Liver (tissue), 9 donors: Measurements from ENCODE around the gene TK1. TPM values are rescaled to one million over a fixed set of nuclear protein-coding genes. Genes with fewer than 3 reads are reported as not detected.
"Not testable (repeated sequence)": the region's sequence is repeated elsewhere in the genome, so short reads cannot be mapped to it uniquely, and the experiment has no call there.

Experiments used
- DNase-seq: peaks from one replicate; pipeline ENCODE4 v3.0.0-alpha.2; 2017; ENCODE audit warnings: low spot score
- H3K27ac ChIP-seq, 2 donors: one replicate each; pipeline ENCODE4 v1.7.0; 2013; ENCODE audit warnings: inconsistent platforms in 2 of 2, low read length in 2 of 2, control low read depth in 1 of 2, low read depth in 1 of 2, mild to moderate bottlenecking in 1 of 2
- H3K27me3 ChIP-seq, 4 donors: one replicate each; pipeline versions ENCODE4 v1.6.1 to v1.7.0; 2013; ENCODE audit warnings: low read length in 3 of 4, inconsistent platforms in 1 of 4, mild to moderate bottlenecking in 1 of 4, moderate library complexity in 1 of 4; ENCODE audit not compliant: control insufficient read depth in 4 of 4, insufficient read depth in 4 of 4
- H3K36me3 ChIP-seq, 4 donors: one replicate each; pipeline versions ENCODE4 v1.6.1 to v1.7.0; 2013; ENCODE audit warnings: low read length in 3 of 4, mild to moderate bottlenecking in 3 of 4, low read depth in 1 of 4, moderate library complexity in 1 of 4; ENCODE audit not compliant: control insufficient read depth in 4 of 4, insufficient read depth in 3 of 4
- H3K4me1 ChIP-seq, 4 donors: one replicate each; pipeline versions ENCODE4 v1.6.1 to v1.7.0; 2013; ENCODE audit warnings: low read length in 3 of 4, mild to moderate bottlenecking in 3 of 4, moderate library complexity in 1 of 4; ENCODE audit not compliant: control insufficient read depth in 4 of 4, insufficient read depth in 4 of 4
- H3K4me3 ChIP-seq, 3 donors: one replicate each; pipeline versions ENCODE4 v1.6.1 to v1.7.0; 2013; ENCODE audit warnings: low read length in 3 of 3, control low read depth in 1 of 3, low read depth in 1 of 3, mild to moderate bottlenecking in 1 of 3
- H3K9ac ChIP-seq, 2 donors: one replicate each; pipeline ENCODE4 v1.7.0; 2013; ENCODE audit warnings: low read length in 2 of 2, mild to moderate bottlenecking in 2 of 2, moderate library complexity in 2 of 2, control low read depth in 1 of 2, low read depth in 1 of 2
- H3K9me3 ChIP-seq, 4 donors: one replicate each; pipeline versions ENCODE4 v1.6.1 to v1.7.0; 2013; ENCODE audit warnings: low read length in 3 of 4; ENCODE audit not compliant: control insufficient read depth in 4 of 4
- JUND ChIP-seq, 2 donors: IDR thresholded peaks; 2 replicates each; pipeline ENCODE4 v1.6.1; 2016; ENCODE audit warnings: antibody characterized with exemption in 2 of 2
- NR2F2 ChIP-seq: IDR thresholded peaks from 2 replicates; pipeline ENCODE4 v1.6.1; 2016; ENCODE audit warnings: antibody characterized with exemption
- RAD21 ChIP-seq, 2 donors: IDR thresholded peaks; 2 replicates each; pipeline ENCODE4 v1.6.1; 2016; ENCODE audit warnings: antibody characterized with exemption in 2 of 2, mild to moderate bottlenecking in 2 of 2
- REST ChIP-seq: IDR thresholded peaks from 2 replicates; pipeline ENCODE4 v1.6.1; 2016; ENCODE audit warnings: antibody characterized with exemption, mild to moderate bottlenecking
- YY1 ChIP-seq: IDR thresholded peaks from 2 replicates; pipeline ENCODE4 v1.6.1; 2016; ENCODE audit warnings: antibody characterized with exemption, mild to moderate bottlenecking
- WGBS: extraction: QIAGEN DNeasy Blood & Tissue Kit; methylation state at CpG from one replicate; pipeline ENCODE4 v1.1.7; 2013; 5-methylcytosine and 5-hydroxymethylcytosine counted together
- polyA plus RNA-seq, 2 donors: library from polyadenylated mRNA; stranded (reverse) in 1 of 2; unstranded in 1 of 2; fragments of 200-250 nt in 1 of 2; fragments of >200 nt in 1 of 2; fragmentation: Nextera tagmentation in 1 of 2; extraction: Ambion mirVana in 1 of 2; gene quantifications; one replicate each; pipeline versions ENCODE4 v1.2.1 to v1.2.3, GENCODE V29; 2013 to 2015
- total RNA-seq, 2 donors: library from RNA; depleted of rRNA; stranded (reverse); fragments of >200 nt; gene quantifications; one replicate each; pipeline ENCODE4 v1.2.3, GENCODE V29; 2014
- TF ChIP-seq, protein P1 (sequence below): IDR thresholded peaks from 2 replicates; pipeline ENCODE4 v1.6.1; 2016; ENCODE audit warnings: antibody characterized with exemption
- TF ChIP-seq, protein P2 (sequence below): IDR thresholded peaks from 2 replicates; pipeline ENCODE4 v1.6.1; 2016; ENCODE audit warnings: antibody characterized with exemption
- donor health status: healthy.
- donor health status: healthy.
- donor health status: healthy.
- donor health status: healthy.
- donor health status: healthy.

TK1 gene
- total and polyA plus RNA-seq, 4 donors: 0.84 to 97.6 (median 10.1) TPM

DNA sequence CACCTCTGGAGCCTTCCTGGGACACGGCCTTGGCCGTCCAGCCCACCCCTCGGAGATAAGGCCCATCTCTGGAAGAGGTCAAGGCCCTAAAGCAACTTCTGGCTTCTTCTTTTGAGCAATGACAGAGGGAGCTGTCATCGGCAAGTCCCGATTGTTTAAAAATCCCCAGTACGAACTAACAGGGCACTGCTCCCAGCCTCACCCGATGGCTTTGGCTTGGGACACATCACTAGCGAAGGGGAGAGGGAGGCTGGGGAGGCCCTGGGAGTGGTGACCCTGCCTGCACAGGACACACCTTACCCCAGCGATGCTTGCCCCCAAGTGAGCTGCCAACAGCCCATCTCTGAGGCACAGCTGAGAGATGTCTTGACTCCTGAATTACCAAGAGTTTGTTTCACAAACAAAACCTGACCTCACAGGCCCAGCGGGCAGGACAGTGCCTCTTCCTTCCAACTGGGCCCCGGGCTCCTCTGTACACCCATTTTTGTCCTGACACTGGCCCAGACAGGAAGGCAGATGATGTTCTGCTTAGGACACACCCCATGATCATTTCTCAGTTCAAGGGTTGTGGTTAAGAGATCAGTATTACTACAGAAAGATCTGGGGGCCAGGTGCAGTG, 13.6 kb downstream of the TK1 start (continued):
- TF ChIP-seq RAD21 (IDR thresholded peaks at IDR 0.05) (no peak), NR2F2 (peak; percentile 90), YY1 (no peak), JUND (IDR thresholded peaks at IDR 0.05) (no peak)

DNA sequence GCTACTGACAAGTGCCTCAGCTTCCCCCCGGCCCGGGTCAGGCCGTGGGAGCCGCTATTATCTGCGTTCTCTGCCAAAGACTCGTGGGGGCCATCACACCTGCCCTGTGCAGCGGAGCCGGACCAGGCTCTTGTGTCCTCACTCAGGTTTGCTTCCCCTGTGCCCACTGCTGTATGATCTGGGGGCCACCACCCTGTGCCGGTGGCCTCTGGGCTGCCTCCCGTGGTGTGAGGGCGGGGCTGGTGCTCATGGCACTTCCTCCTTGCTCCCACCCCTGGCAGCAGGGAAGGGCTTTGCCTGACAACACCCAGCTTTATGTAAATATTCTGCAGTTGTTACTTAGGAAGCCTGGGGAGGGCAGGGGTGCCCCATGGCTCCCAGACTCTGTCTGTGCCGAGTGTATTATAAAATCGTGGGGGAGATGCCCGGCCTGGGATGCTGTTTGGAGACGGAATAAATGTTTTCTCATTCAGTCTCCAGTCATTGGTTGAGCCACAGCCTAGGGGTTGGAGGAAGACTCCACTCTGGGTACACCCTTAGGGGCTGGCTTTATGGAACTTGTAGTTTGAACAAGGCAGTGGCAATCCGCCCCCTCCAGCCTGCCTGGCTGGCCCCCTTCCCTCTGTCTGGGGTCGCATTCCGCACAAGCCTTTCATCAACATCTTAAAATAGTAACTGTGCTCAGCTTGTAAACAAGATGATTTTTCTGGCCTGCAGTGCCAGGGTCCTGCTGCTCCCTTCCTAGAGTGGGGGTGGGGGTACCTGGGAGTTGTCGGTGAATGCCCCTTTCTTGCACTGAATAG, 14.4 kb downstream of the TK1 start:
- no peak for DNase-seq
- Histone ChIP-seq H3K4me1 (peaks cover 27 to 58% (median 44%) of the 10 kb centered on the region in 4 donors), H3K9ac (no peak overlapping the region), H3K4me3 (no peak overlapping the region), H3K36me3 (peaks cover 0 to 21% (median 4%) of the 10 kb centered on the region in 4 donors), H3K27ac (peak overlapping the region; percentile 69 to 76), H3K27me3 (no peaks in the 10 kb centered on the region), H3K9me3 (no peaks in the 10 kb centered on the region)
- TF ChIP-seq NR2F2 (no peak), REST (no peak), YY1 (no peak)
- TF ChIP-seq, protein P1, sequence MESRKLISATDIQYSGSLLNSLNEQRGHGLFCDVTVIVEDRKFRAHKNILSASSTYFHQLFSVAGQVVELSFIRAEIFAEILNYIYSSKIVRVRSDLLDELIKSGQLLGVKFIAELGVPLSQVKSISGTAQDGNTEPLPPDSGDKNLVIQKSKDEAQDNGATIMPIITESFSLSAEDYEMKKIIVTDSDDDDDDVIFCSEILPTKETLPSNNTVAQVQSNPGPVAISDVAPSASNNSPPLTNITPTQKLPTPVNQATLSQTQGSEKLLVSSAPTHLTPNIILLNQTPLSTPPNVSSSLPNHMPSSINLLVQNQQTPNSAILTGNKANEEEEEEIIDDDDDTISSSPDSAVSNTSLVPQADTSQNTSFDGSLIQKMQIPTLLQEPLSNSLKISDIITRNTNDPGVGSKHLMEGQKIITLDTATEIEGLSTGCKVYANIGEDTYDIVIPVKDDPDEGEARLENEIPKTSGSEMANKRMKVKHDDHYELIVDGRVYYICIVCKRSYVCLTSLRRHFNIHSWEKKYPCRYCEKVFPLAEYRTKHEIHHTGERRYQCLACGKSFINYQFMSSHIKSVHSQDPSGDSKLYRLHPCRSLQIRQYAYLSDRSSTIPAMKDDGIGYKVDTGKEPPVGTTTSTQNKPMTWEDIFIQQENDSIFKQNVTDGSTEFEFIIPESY: no peak
- TF ChIP-seq, protein P2, sequence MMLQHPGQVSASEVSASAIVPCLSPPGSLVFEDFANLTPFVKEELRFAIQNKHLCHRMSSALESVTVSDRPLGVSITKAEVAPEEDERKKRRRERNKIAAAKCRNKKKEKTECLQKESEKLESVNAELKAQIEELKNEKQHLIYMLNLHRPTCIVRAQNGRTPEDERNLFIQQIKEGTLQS: no peak
- 69% methylated on average over 19 of the region's 19 CpGs for WGBS

- peaks cover 25 to 54% (median 41%) of the 10 kb centered on the region in 4 donors for H3K4me1 ChIP-seq
- 85% methylated on average over 19 of the region's 19 CpGs for WGBS
- not testable (repeated sequence) for DNase-seq
Observed at GRCh38 chr17:78171591-78172248, 15.1 kb downstream of the TK1 start.

More at GRCh38 chr17:78171591-78172248, 15.1 kb downstream of the TK1 start:
- H3K9ac ChIP-seq, H3K27me3 ChIP-seq, H3K9me3 ChIP-seq, H3K4me3 ChIP-seq: not testable (repeated sequence)
- peak overlapping the region in 1 of 2 donors; percentile 12 for H3K27ac ChIP-seq
- peaks cover 0 to 21% (median 4%) of the 10 kb centered on the region in 4 donors for H3K36me3 ChIP-seq
